K562 (cell line): ENCODE measurements around the gene DGUOK. TPM values are rescaled to one million over a fixed set of nuclear protein-coding genes. Genes with fewer than 3 reads are reported as not detected.

Experiments
- ADNP ChIP-seq: fragments of 200-800 bp; sonication (Bioruptor generic); IDR thresholded peaks from 2 replicates; pipeline ENCODE4 v1.6.1; 2016; ENCODE audit warnings: missing genetic modification characterization, missing compliant biosample characterization
- CBFA2T3 ChIP-seq: fragments of 450-650 bp; IDR thresholded peaks from 2 replicates; pipeline ENCODE4 v1.6.1; 2017
- EGR1 ChIP-seq: fragments of 450-650 bp; conservative IDR thresholded peaks from 2 replicates; pipeline ENCODE4 v1.6.1; 2017; ENCODE audit warnings: mild to moderate bottlenecking
- JUND ChIP-seq, 2 experiments: IDR thresholded peaks; 2 replicates in 1 of 2; 3 replicates in 1 of 2; pipeline ENCODE4 v1.6.1; 2011; ENCODE audit warnings: borderline replicate concordance in 2 of 2, low read depth in 2 of 2, low read length in 2 of 2, improper control_type of control experiment in 1 of 2, missing biosample characterization in 1 of 2, missing genetic modification characterization in 1 of 2, missing genetic modification reagents in 1 of 2
- LCOR ChIP-seq: sonication (generic); formaldehyde crosslinking; IDR thresholded peaks from 2 replicates; pipeline ENCODE4 v1.8.0; 2022; ENCODE audit warnings: mild to moderate bottlenecking, missing genetic modification reagents
- NR4A1 ChIP-seq, 2 experiments: fragments of 250-450 bp in 1 of 2; fragments of 450-650 bp in 1 of 2; sonication (Bioruptor Pico) in 1 of 2; IDR thresholded peaks; 2 replicates each; pipeline versions ENCODE4 v1.4.0 to v1.6.1; 2016 to 2020; ENCODE audit warnings: mild to moderate bottlenecking in 2 of 2, missing compliant biosample characterization in 1 of 2, missing genetic modification characterization in 1 of 2, moderate library complexity in 1 of 2
- PML ChIP-seq: IDR thresholded peaks from 2 replicates; pipeline ENCODE4 v1.6.1; 2012; ENCODE audit warnings: low read length, inconsistent platforms
- PURB ChIP-seq: sonication (generic); formaldehyde crosslinking; IDR thresholded peaks from 2 replicates; pipeline ENCODE4 v1.9.0; 2021; ENCODE audit warnings: low read depth, mild to moderate bottlenecking, missing genetic modification reagents
- RAD21 ChIP-seq, 2 experiments: fragments of 250-450 bp in 1 of 2; fragments of 450-650 bp in 1 of 2; sonication (Bioruptor Pico) in 1 of 2; formaldehyde crosslinking in 1 of 2; IDR thresholded peaks in 1 of 2; conservative IDR thresholded peaks in 1 of 2; 2 replicates each; pipeline versions ENCODE4 v1.4.0 to v1.8.0; 2020 to 2022; ENCODE audit warnings: mild to moderate bottlenecking in 2 of 2, moderate library complexity in 1 of 2
- SIRT6 ChIP-seq: IDR thresholded peaks from one replicate; pipeline ENCODE4 v1.6.1; 2012; ENCODE audit warnings: low read depth, mild to moderate bottlenecking, control low read depth, inconsistent platforms, low read length, moderate library complexity
- SMARCA5 ChIP-seq: fragments of 450-650 bp; IDR thresholded peaks from 2 replicates; pipeline ENCODE4 v1.6.1; 2016
- SMC3 ChIP-seq: conservative IDR thresholded peaks from 2 replicates; pipeline ENCODE4 v1.6.1; 2011; ENCODE audit warnings: low read depth, low read length, improper control_type of control experiment; ENCODE audit not compliant: insufficient read depth
- SOX6 ChIP-seq: fragments of 450-650 bp; IDR thresholded peaks from 2 replicates; pipeline ENCODE4 v1.6.1; 2014; ENCODE audit warnings: mild to moderate bottlenecking
- ZEB2 ChIP-seq: fragments of 450-650 bp; IDR thresholded peaks from 2 replicates; pipeline ENCODE4 v1.6.1; 2016
- polyA plus RNA-seq, 8 experiments: library from polyadenylated mRNA; depleted of rRNA in 4 of 8; stranded (reverse) in 5 of 8; unstranded in 3 of 8; fragments of >200 nt; fragmentation: Nextera tagmentation in 2 of 8; fragmentation: Illumina TruSeq in 1 of 8; extraction: Ambion mirVana in 2 of 8; extraction: Trizol in 1 of 8; gene quantifications; 2 replicates each; pipeline versions ENCODE4 v1.2.1 to v1.2.3, GENCODE V29; 2011 to 2014; ENCODE audit warnings: inconsistent platforms in 1 of 8, missing spikeins in 1 of 8
- total RNA-seq, 7 experiments: library from RNA; depleted of rRNA in 6 of 7; stranded (reverse); fragments of >200 nt in 6 of 7; fragmentation: Illumina TruSeq in 2 of 7; extraction: Trizol in 2 of 7; gene quantifications; 2 replicates each; pipeline versions ENCODE4 v1.2.1 to v1.2.3, GENCODE V29; 2011 to 2021; ENCODE audit warnings: low replicate concordance in 1 of 7
- TF ChIP-seq, protein P1 (sequence below), 3 experiments: IDR thresholded peaks in 2 of 3; conservative IDR thresholded peaks in 1 of 3; 2 replicates each; pipeline ENCODE4 v1.5.1; 2011 to 2012; ENCODE audit warnings: low read length in 3 of 3, mild to moderate bottlenecking in 3 of 3, control low read depth in 2 of 3, improper control_type of control experiment in 1 of 3, inconsistent platforms in 1 of 3, low read depth in 1 of 3, mixed read lengths in 1 of 3, moderate library complexity in 1 of 3; ENCODE audit not compliant: insufficient read depth in 2 of 3
- TF ChIP-seq, protein P2 (sequence below): IDR thresholded peaks from 2 replicates; pipeline ENCODE4 v1.6.1; 2011; ENCODE audit warnings: borderline replicate concordance, low read depth, mild to moderate bottlenecking, moderate library complexity, low read length; ENCODE audit not compliant: insufficient read depth, poor library complexity, severe bottlenecking
- TF ChIP-seq, protein P3 (sequence below): fragments of 200-800 bp; sonication (Bioruptor generic); IDR thresholded peaks from 2 replicates; pipeline ENCODE4 v1.6.1; 2017; ENCODE audit warnings: missing genetic modification characterization, missing compliant biosample characterization
- TF ChIP-seq, protein P4 (sequence below): fragments of 450-650 bp; IDR thresholded peaks from 2 replicates; pipeline ENCODE4 v1.6.1; 2018; ENCODE audit warnings: mild to moderate bottlenecking, low read depth; ENCODE audit not compliant: partially characterized antibody
- TF ChIP-seq, protein P5 (sequence below), 2 experiments: fragments of 450-650 bp; conservative IDR thresholded peaks; 2 replicates each; pipeline ENCODE4 v1.6.1; 2017; ENCODE audit warnings: mild to moderate bottlenecking in 2 of 2, moderate library complexity in 2 of 2

The DGUOK gene
- total and polyA plus RNA-seq, 9 of the 15 experiments (the other 6 are each of a cell fraction or from before 2014, with no cell fraction given), result 67.0 to 288 (median 126) TPM

DNA sequence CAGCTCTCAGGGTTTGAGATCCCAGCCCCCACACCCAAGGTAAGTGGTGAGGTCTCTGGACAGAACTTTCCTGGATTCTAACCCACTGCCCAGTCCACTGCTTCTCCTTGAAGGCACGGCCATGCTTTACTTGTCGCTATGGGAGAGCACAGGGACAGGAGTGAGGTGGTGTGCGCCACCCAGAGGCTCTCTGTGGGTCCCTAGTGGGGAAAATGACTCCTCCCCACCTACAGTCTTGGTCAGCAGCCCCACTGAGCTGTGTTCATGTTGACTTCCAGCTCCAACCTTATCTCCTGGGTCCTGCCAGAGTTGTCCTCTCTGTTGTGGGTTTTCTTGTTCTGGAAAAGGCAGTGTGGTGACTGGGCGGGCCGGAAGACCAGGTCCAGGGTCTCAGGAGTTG is 69.1 kb downstream of the DGUOK start (continued):
- TF ChIP-seq, protein P1, sequence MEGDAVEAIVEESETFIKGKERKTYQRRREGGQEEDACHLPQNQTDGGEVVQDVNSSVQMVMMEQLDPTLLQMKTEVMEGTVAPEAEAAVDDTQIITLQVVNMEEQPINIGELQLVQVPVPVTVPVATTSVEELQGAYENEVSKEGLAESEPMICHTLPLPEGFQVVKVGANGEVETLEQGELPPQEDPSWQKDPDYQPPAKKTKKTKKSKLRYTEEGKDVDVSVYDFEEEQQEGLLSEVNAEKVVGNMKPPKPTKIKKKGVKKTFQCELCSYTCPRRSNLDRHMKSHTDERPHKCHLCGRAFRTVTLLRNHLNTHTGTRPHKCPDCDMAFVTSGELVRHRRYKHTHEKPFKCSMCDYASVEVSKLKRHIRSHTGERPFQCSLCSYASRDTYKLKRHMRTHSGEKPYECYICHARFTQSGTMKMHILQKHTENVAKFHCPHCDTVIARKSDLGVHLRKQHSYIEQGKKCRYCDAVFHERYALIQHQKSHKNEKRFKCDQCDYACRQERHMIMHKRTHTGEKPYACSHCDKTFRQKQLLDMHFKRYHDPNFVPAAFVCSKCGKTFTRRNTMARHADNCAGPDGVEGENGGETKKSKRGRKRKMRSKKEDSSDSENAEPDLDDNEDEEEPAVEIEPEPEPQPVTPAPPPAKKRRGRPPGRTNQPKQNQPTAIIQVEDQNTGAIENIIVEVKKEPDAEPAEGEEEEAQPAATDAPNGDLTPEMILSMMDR (IDR thresholded peaks at IDR 0.05 in 2 of 3, conservative IDR thresholded peaks at IDR 0.05 in 1 of 3; ENCODE audit: insufficient read depth in 2 of 3, low read depth in 1 of 3, low read length in 3 of 3), result peak; percentile 84 to 88 (median 87)
- no peak for TF ChIP-seq ZEB2
- TF ChIP-seq, protein P2, sequence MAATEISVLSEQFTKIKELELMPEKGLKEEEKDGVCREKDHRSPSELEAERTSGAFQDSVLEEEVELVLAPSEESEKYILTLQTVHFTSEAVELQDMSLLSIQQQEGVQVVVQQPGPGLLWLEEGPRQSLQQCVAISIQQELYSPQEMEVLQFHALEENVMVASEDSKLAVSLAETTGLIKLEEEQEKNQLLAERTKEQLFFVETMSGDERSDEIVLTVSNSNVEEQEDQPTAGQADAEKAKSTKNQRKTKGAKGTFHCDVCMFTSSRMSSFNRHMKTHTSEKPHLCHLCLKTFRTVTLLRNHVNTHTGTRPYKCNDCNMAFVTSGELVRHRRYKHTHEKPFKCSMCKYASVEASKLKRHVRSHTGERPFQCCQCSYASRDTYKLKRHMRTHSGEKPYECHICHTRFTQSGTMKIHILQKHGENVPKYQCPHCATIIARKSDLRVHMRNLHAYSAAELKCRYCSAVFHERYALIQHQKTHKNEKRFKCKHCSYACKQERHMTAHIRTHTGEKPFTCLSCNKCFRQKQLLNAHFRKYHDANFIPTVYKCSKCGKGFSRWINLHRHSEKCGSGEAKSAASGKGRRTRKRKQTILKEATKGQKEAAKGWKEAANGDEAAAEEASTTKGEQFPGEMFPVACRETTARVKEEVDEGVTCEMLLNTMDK, result peak; percentile 71
- TF ChIP-seq SIRT6, result no peak
- TF ChIP-seq LCOR (CRISPR knock-in tag), result 0 out of 2 replicates have a peak, but pooled peaks have one; percentile 60
- TF ChIP-seq PURB (CRISPR knock-in tag), result no peak
- TF ChIP-seq EGR1, result no peak
- peak; percentile 62 to 79 for TF ChIP-seq RAD21 (CRISPR knock-in tag; conservative IDR thresholded peaks at IDR 0.05 in 1 of 2, IDR thresholded peaks at IDR 0.05 in 1 of 2)
- peak; percentile 19; the same call in 1 of the 2 replicates for TF ChIP-seq CBFA2T3
- TF ChIP-seq SMARCA5, result no peak
- no peak for TF ChIP-seq ADNP (tag)
- TF ChIP-seq PML, result no peak
- TF ChIP-seq, protein P3, sequence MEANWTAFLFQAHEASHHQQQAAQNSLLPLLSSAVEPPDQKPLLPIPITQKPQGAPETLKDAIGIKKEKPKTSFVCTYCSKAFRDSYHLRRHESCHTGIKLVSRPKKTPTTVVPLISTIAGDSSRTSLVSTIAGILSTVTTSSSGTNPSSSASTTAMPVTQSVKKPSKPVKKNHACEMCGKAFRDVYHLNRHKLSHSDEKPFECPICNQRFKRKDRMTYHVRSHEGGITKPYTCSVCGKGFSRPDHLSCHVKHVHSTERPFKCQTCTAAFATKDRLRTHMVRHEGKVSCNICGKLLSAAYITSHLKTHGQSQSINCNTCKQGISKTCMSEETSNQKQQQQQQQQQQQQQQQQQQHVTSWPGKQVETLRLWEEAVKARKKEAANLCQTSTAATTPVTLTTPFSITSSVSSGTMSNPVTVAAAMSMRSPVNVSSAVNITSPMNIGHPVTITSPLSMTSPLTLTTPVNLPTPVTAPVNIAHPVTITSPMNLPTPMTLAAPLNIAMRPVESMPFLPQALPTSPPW (CRISPR knock-in tag), result peak; percentile 27; the same call in 1 of the 2 replicates
- TF ChIP-seq NR4A1 (CRISPR knock-in tag; IDR thresholded peaks at IDR 0.05), result no peak
- TF ChIP-seq NR4A1 (tag; IDR thresholded peaks at IDR 0.05), result no peak
- TF ChIP-seq SMC3, result peak; percentile 69
- no peak for TF ChIP-seq SOX6
- peak; percentile 53 for TF ChIP-seq JUND (IDR thresholded peaks at IDR 0.05; ENCODE audit: borderline replicate concordance, low read depth, low read length)
- TF ChIP-seq JUND (tag; IDR thresholded peaks at IDR 0.05; ENCODE audit: borderline replicate concordance, low read depth, low read length), result peak; percentile 13; the same call in 1 of the 3 replicates
- TF ChIP-seq, protein P4, sequence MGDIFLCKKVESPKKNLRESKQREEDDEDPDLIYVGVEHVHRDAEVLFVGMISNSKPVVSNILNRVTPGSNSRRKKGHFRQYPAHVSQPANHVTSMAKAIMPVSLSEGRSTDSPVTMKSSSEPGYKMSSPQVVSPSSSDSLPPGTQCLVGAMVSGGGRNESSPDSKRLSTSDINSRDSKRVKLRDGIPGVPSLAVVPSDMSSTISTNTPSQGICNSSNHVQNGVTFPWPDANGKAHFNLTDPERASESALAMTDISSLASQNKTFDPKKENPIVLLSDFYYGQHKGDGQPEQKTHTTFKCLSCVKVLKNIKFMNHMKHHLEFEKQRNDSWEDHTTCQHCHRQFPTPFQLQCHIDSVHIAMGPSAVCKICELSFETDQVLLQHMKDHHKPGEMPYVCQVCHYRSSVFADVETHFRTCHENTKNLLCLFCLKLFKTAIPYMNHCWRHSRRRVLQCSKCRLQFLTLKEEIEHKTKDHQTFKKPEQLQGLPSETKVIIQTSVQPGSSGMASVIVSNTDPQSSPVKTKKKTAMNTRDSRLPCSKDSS, result no peak
- TF ChIP-seq, protein P5, sequence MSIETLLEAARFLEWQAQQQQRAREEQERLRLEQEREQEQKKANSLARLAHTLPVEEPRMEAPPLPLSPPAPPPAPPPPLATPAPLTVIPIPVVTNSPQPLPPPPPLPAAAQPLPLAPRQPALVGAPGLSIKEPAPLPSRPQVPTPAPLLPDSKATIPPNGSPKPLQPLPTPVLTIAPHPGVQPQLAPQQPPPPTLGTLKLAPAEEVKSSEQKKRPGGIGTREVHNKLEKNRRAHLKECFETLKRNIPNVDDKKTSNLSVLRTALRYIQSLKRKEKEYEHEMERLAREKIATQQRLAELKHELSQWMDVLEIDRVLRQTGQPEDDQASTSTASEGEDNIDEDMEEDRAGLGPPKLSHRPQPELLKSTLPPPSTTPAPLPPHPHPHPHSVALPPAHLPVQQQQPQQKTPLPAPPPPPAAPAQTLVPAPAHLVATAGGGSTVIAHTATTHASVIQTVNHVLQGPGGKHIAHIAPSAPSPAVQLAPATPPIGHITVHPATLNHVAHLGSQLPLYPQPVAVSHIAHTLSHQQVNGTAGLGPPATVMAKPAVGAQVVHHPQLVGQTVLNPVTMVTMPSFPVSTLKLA (conservative IDR thresholded peaks at IDR 0.05), result 0 out of 4 replicates have a peak, but pooled peaks of 1 of the 2 experiments have one; percentile 34
